Astrocyte (in vitro differentiated cells and primary cell): ENCODE measurements around the gene DNAJA4. TPM values are rescaled to one million over a fixed set of nuclear protein-coding genes. Genes with fewer than 3 reads are reported as not detected.

Source experiments
- DNase-seq: peaks from one replicate; pipeline ENCODE4 v3.0.0-alpha.2; 2010; ENCODE audit warnings: low read depth
- FAIRE-seq: peaks from 2 replicates; lab custom pipeline; 2011; peaks lifted over from hg19 to GRCh38; lab: Jason Lieb, UNC
- H2AFZ ChIP-seq: 2 replicates; pipeline ENCODE4 v1.6.0; 2012; ENCODE audit warnings: low read depth, low read length, inconsistent platforms
- H3K27ac ChIP-seq: 2 replicates; pipeline ENCODE4 v1.5.1; 2011; ENCODE audit warnings: low read depth, low read length, inconsistent platforms
- H3K27me3 ChIP-seq: 2 replicates; pipeline ENCODE4 v1.6.0; 2011; ENCODE audit warnings: low read length, inconsistent platforms; ENCODE audit not compliant: insufficient read depth
- H3K36me3 ChIP-seq: 2 replicates; pipeline ENCODE4 v1.5.1; 2011; ENCODE audit warnings: low read length, inconsistent platforms; ENCODE audit not compliant: insufficient read depth
- H3K4me1 ChIP-seq: 2 replicates; pipeline ENCODE4 v1.5.1; 2011; ENCODE audit warnings: low read length, inconsistent platforms; ENCODE audit not compliant: insufficient read depth
- H3K4me2 ChIP-seq: 2 replicates; pipeline ENCODE4 v1.6.0; 2012; ENCODE audit warnings: low read length, inconsistent platforms
- H3K4me3 ChIP-seq: 2 replicates; pipeline ENCODE4 v1.5.1; 2011; ENCODE audit warnings: low read depth, mild to moderate bottlenecking, low read length, inconsistent platforms; ENCODE audit not compliant: insufficient read depth
- H3K79me2 ChIP-seq: 2 replicates; pipeline ENCODE4 v1.6.0; 2012; ENCODE audit warnings: mild to moderate bottlenecking, low read length, inconsistent platforms; ENCODE audit not compliant: insufficient read depth
- H3K9ac ChIP-seq: 2 replicates; pipeline ENCODE4 v1.6.0; 2012; ENCODE audit warnings: mild to moderate bottlenecking, low read length, inconsistent platforms
- H3K9me3 ChIP-seq: 2 replicates; pipeline ENCODE4 v1.5.1; 2012; ENCODE audit warnings: low read depth, mild to moderate bottlenecking, low read length, inconsistent platforms; ENCODE audit not compliant: insufficient read depth
- H4K20me1 ChIP-seq: 2 replicates; pipeline ENCODE4 v1.6.0; 2012; ENCODE audit warnings: low read length, inconsistent platforms; ENCODE audit not compliant: insufficient read depth
- H3K27ac Mint-ChIP-seq: one replicate; pipeline ENCODE4 v1.8.0; 2021; ENCODE audit warnings: mild to moderate bottlenecking, mixed read lengths; ENCODE audit not compliant: unreplicated experiment
- H3K27me3 Mint-ChIP-seq: one replicate; pipeline ENCODE4 v1.8.0; 2021; ENCODE audit warnings: low read depth, mixed read lengths; ENCODE audit not compliant: unreplicated experiment
- H3K36me3 Mint-ChIP-seq: one replicate; pipeline ENCODE4 v1.8.0; 2021; ENCODE audit warnings: low read depth, mixed read lengths; ENCODE audit not compliant: unreplicated experiment
- H3K4me1 Mint-ChIP-seq: one replicate; pipeline ENCODE4 v1.8.0; 2021; ENCODE audit warnings: low read depth, mixed read lengths; ENCODE audit not compliant: unreplicated experiment
- H3K4me3 Mint-ChIP-seq: one replicate; pipeline ENCODE4 v1.8.0; 2021; ENCODE audit warnings: mild to moderate bottlenecking, moderate library complexity, mixed read lengths; ENCODE audit not compliant: unreplicated experiment
- H3K9me3 Mint-ChIP-seq: one replicate; pipeline ENCODE4 v1.8.0; 2021; ENCODE audit warnings: mild to moderate bottlenecking, mixed read lengths; ENCODE audit not compliant: unreplicated experiment
- CTCF ChIP-seq: IDR thresholded peaks from 2 replicates; pipeline ENCODE4 v1.5.1; 2011; ENCODE audit warnings: low read depth, mild to moderate bottlenecking, inconsistent platforms, low read length, moderate library complexity; ENCODE audit not compliant: insufficient read depth
- EZH2 ChIP-seq: IDR thresholded peaks from 2 replicates; pipeline ENCODE4 v1.6.1; 2012; ENCODE audit warnings: mild to moderate bottlenecking, low read length, inconsistent platforms; ENCODE audit not compliant: insufficient read depth
- total RNA-seq: library from RNA; stranded (reverse); gene quantifications from 2 replicates; pipeline ENCODE4 v1.2.1, GENCODE V29; 2021

DNAJA4 gene
- total RNA-seq, 1 donor from 2014 or later: 0.14 TPM

DNA sequence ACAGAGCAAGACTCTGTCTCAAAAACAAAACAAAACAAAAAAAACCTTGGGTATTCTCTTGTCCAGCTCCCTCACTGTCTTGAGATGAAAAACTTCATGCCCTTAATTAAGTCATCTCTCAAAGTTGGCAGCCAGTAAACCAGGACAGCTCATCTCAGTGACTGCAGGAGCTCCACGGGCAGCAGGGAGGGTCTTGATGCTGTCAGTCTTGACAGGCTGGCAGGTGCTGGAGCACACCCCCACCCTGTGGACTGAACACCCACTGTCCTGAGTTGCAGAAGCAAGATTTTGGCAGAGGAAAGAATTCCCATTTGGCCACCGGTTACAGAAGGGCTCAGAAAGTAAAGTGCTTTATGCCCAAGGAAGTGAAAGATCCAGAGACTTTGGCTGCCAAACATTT, 8.0 kb downstream of the DNAJA4 start:
- no peak overlapping the region for H3K27ac ChIP-seq
- H3K4me3 ChIP-seq: no peak overlapping the region
- no peaks in the 10 kb centered on the region for H3K4me1 ChIP-seq
- no peaks in the 10 kb centered on the region for H3K9me3 ChIP-seq
- H4K20me1 ChIP-seq: no peaks in the 10 kb centered on the region
- no peak overlapping the region for H2AFZ ChIP-seq
- H3K9me3 Mint-ChIP-seq: no peaks in the 10 kb centered on the region
- H3K79me2 ChIP-seq: no peaks in the 10 kb centered on the region
- H3K27ac Mint-ChIP-seq: no peak overlapping the region
- H3K27me3 Mint-ChIP-seq: peaks cover 21% of the 10 kb centered on the region
- TF ChIP-seq EZH2: no peak
- no peak for TF ChIP-seq CTCF
- H3K9ac ChIP-seq: no peak overlapping the region
- H3K27me3 ChIP-seq: no peaks in the 10 kb centered on the region
- H3K4me2 ChIP-seq: no peak overlapping the region
- no peaks in the 10 kb centered on the region for H3K36me3 Mint-ChIP-seq
- no peak for DNase-seq
- no peak for FAIRE-seq
- H3K36me3 ChIP-seq: no peaks in the 10 kb centered on the region
- H3K4me3 Mint-ChIP-seq: no peak overlapping the region
- peaks cover 9% of the 10 kb centered on the region for H3K4me1 Mint-ChIP-seq

GRCh38 chr15:78272776-78273175, 8.4 kb downstream of the DNAJA4 start:
- no peaks in the 10 kb centered on the region for H3K9me3 Mint-ChIP-seq
- FAIRE-seq (no peak), DNase-seq (no peak)
- no peak overlapping the region for H3K27ac Mint-ChIP-seq
- Histone ChIP-seq H3K36me3 (peaks cover under 1% of the 10 kb centered on the region), H3K9ac (no peak overlapping the region), H3K4me3 (no peak overlapping the region), H4K20me1 (no peaks in the 10 kb centered on the region), H3K27me3 (no peaks in the 10 kb centered on the region), H3K27ac (no peak overlapping the region), H3K9me3 (no peaks in the 10 kb centered on the region), H3K79me2 (no peaks in the 10 kb centered on the region), H3K4me1 (no peaks in the 10 kb centered on the region), H2AFZ (no peak overlapping the region), H3K4me2 (no peak overlapping the region)
- peaks cover 19% of the 10 kb centered on the region for H3K27me3 Mint-ChIP-seq
- TF ChIP-seq EZH2 (no peak), CTCF (no peak)
- peaks cover under 1% of the 10 kb centered on the region for H3K36me3 Mint-ChIP-seq
- no peak overlapping the region for H3K4me3 Mint-ChIP-seq
- H3K4me1 Mint-ChIP-seq: peaks cover 9% of the 10 kb centered on the region

- Mint-ChIP-seq H3K4me1 (peaks cover 9% of the 10 kb centered on the region), H3K4me3 (no peak overlapping the region), H3K27ac (peak overlapping the region; percentile 47), H3K27me3 (peaks cover 12% of the 10 kb centered on the region), H3K9me3 (no peaks in the 10 kb centered on the region), H3K36me3 (peaks cover 5% of the 10 kb centered on the region)
- Histone ChIP-seq H3K9ac (no peak overlapping the region), H3K4me1 (no peaks in the 10 kb centered on the region), H3K4me3 (no peak overlapping the region), H3K4me2 (no peak overlapping the region), H3K79me2 (no peaks in the 10 kb centered on the region), H2AFZ (no peak overlapping the region), H3K36me3 (peaks cover 4% of the 10 kb centered on the region), H4K20me1 (peaks cover 3% of the 10 kb centered on the region), H3K9me3 (no peaks in the 10 kb centered on the region), H3K27me3 (no peaks in the 10 kb centered on the region), H3K27ac (no peak overlapping the region)
- FAIRE-seq: no peak
- no peak for DNase-seq
- TF ChIP-seq EZH2: no peak
- TF ChIP-seq CTCF: no peak
Observed at GRCh38 chr15:78274994-78275393, 10.6 kb downstream of the DNAJA4 start.
